Motor neuron (in vitro differentiated cells): ENCODE results near the gene KIAA0753. TPM values are rescaled to one million over a fixed set of nuclear protein-coding genes. Genes with fewer than 3 reads are reported as not detected.

Source experiments
- ATAC-seq, 8 experiments: fragments of 200-7000 bp; cut with Tn5 transposase; replicated peaks in 6 of 8; 2 replicates each; pipeline ENCODE4 v1.8.0; 2021; ENCODE audit warnings: mild to moderate bottlenecking in 8 of 8, moderate library complexity in 8 of 8
- H3K27ac ChIP-seq, 2 donors: fragments of 250-450 bp; sonication (Bioruptor Pico); 2 replicates each; pipeline ENCODE4 v1.9.0; 2021; ENCODE audit warnings: antibody characterized with exemption in 2 of 2, mild to moderate bottlenecking in 2 of 2, moderate library complexity in 1 of 2
- H3K4me1 ChIP-seq, 2 donors: fragments of 250-450 bp; sonication (Bioruptor Pico); replicated peaks in 1 of 2; 2 replicates each; pipeline ENCODE4 v1.6.1; 2021; ENCODE audit warnings: antibody characterized with exemption in 2 of 2, mild to moderate bottlenecking in 2 of 2, moderate library complexity in 1 of 2
- H3K4me3 ChIP-seq, 5 donors: fragments of 250-450 bp; sonication (Bioruptor Pico); 2 replicates each; pipeline ENCODE4 v1.9.0; 2021; ENCODE audit warnings: antibody characterized with exemption in 5 of 5, mild to moderate bottlenecking in 5 of 5, moderate library complexity in 4 of 5
- WGBS, 10 experiments: fragments of 450-650 bp; shearing (Covaris generic); methylation state at CpG; one replicate each; pipeline ENCODE4 v1.0.0; 2022; 5-methylcytosine and 5-hydroxymethylcytosine counted together
- in situ Hi-C, 9 experiments: fragments of 400-800 bp; cut with MboI; loops; one replicate each; pipeline ENCODE4 v1.15.0; 2021; ENCODE audit warnings: low sequenced_read_pairs in 9 of 9, low pct_unique_long_range_greater_than_20kb in 2 of 9; ENCODE audit not compliant: unreplicated experiment in 9 of 9
- total RNA-seq, 8 experiments: library from RNA; unstranded; fragments of 300-600 nt; gene quantifications; 2 replicates each; pipeline versions ENCODE4 v1.2.3 to v1.2.4, GENCODE V29; 2022

KIAA0753 gene
- total RNA-seq, 8 experiments from 2014 or later: 12.6 to 32.2 (median 19.3) TPM

DNA sequence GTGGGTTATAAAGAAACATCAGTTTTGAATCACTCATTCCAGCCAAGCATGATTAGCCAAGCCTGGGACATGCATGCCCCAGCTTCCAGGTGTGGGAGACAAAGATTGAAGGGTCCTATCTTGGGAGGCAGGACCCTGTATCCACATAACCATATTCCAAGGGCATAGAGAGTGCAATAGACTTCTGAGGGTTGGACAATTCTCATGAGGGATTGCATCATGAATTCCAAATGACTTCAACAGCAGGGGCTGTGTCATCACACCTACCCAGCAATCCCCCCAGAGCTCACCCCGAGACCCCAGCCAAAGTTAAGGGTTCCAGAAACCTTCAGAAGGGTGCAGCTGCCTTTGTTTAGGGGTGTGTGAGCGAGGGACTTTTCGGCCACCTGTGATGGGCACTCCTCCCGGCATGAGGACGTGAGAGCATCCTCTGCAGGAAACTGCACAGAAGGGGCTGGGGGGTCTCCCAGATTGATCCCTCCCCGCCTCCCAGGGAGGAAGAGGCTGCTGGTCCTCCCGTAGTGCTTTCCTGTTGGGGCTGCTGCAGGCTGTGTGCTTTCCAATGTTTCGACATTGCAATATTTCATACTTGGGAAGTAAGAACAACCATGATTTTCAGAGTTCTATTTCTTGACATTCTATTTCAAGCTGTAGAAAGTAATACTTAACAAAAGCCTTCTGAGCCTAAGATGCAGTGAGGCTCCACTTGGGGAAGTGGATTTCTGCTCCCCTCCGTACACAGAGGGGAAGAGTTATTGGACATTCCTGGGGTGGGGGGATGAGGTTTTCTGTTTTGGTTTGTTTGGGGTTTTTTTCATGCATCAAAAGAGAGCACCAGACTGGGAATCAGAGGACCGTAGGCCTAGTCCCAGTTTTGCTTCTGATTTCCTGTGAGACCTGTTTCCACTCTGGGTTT lies 70.9 kb downstream of the KIAA0753 start:
- ATAC-seq: peak in 5 of 8 experiments; percentile 18 to 76 (median 46)
- WGBS, 10 experiments: 78 to 100% (median 83%) methylated on average over 1 to 8 of the region's 10 CpGs; no CpG with 5 or more reads in 3 of the 10 experiments
- Histone ChIP-seq H3K4me3 (no peak overlapping the region), H3K27ac (no peak overlapping the region), H3K4me1 (peaks cover 37 to 46% of the 10 kb centered on the region in 2 donors)
- in situ Hi-C loops: no loop called here

DNA sequence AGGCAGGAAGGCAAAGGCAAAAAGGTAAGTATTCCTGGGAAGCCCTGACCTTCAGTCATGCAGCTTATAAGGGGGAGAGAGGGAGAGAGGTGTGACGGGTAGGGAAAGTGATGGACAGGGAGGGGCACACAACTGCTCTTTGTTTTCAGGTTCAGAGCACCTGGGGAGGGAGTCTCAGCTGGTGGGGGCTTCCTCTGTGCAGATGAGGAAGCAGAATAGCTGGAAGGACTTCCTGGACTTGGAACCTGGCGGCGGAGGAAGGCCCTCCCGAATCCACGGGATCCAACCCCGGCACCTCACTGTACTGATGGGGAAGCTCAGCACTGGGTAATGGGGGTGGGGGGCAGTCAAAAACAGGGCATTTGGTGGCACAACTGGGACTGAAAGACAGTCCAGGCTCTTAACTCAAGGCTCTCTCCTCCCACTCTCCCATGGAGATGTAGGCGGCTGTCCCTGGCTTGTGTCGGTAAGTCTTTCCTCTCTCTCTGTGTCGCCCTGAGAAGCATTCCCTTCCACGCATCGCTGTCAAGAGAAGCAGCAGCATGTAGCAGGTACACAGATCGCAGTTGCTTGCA lies 72.2 kb downstream of the KIAA0753 start:
- H3K4me3 ChIP-seq: no peak overlapping the region
- ATAC-seq: peak in 2 of 8 experiments; percentile 5 to 8
- WGBS, 10 experiments: 71 to 100% (median 85%) methylated on average over 1 to 10 of the region's 12 CpGs; no CpG with 5 or more reads in 5 of the 10 experiments
- in situ Hi-C loops: no loop called here
- H3K27ac ChIP-seq: no peak overlapping the region
- H3K4me1 ChIP-seq: peaks cover 37 to 46% of the 10 kb centered on the region in 2 donors

DNA sequence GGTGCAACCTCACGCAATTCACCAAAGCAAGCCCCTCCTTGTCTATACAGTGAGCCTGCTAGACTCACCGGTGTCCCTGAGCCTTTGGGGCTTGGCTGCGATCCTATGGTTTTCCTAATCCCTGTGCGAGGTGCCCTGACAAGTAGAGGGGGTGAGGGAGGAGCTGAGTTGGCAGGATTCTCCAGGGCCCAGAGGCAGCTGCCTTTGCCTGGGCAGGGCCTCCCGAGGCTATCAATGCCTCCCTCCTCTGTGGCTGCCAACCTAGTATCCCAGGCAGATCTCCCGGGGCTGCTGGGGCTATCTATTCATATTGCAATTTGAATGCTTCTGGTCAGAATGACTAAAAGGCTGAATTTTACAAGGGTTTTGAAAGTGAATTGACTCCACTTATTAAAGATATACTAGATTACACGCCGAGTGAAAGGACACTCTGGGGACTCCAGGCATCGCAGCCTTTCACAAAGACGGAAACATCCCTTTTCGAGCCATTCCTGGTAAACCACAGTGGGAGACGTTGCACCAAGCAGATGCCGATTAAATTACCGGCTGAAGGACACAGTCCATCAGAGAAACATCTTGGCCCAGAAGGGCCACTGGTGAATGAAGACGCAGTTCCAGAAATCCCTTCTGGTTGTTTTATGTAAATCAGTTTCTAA lies 72.9 kb downstream of the KIAA0753 start:
- ATAC-seq: peak in 7 of 8 experiments; percentile 52 to 85 (median 67)
- peak overlapping the region in 1 of 2 donors; percentile 33 for H3K27ac ChIP-seq
- H3K4me1 ChIP-seq: peaks cover 37 to 46% of the 10 kb centered on the region in 2 donors
- H3K4me3 ChIP-seq: no peak overlapping the region
- 30 to 93% (median 62%) methylated on average over 1 to 12 of the region's 15 CpGs; no CpG with 5 or more reads in 1 of the 10 experiments for WGBS, 10 experiments
- in situ Hi-C loops: no loop called here

DNA sequence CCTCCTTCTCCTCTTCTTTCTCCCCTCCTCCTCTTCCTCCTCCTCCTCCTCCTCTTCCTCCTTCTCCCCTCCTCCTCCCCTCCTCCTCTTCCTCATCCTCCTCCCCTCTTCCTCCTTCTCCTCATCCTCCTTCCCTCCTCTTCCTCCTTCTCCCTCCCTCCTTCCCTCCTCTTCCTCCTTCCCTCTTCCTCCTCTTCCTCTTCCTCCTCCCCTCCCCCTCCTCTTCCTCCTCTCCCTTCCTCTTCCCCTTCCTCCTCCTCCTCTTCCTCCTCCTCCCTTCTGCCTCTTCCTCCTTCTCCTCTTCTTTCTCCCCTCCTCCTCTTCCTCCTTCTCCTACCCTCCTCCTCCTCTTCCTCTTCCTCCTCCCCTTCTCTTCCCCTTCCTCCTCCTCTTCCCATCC lies 79.1 kb downstream of the KIAA0753 start:
- no peak for ATAC-seq
- H3K4me1 ChIP-seq: no peaks in the 10 kb centered on the region
- no peak overlapping the region for H3K4me3 ChIP-seq
- no peak overlapping the region for H3K27ac ChIP-seq
- in situ Hi-C loops: no loop called here

DNA sequence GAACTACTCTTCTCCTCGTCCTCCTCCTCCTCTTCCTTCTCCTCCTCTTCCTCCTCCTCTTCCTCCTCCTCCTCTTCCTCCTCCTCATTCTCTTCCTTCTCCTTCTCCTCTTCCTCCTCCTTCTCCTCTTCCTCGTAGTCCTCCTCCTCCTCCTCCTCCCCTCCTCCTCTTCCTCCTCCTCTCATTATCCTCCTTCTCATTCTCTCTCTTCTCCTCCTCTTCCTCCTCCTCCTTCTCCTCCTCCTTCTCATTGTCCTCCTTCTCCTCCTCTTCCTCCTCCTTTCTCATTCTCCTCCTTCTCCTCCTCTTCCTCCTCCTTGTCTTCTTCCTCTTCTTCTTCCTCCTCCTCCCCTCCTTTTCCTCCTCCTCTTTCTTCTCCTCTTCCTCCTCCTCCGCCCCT lies 80.0 kb downstream of the KIAA0753 start:
- peaks cover 0 to 4% of the 10 kb centered on the region in 2 donors for H3K4me1 ChIP-seq
- no peak overlapping the region for H3K27ac ChIP-seq
- in situ Hi-C loops: no loop called here
- 67% methylated on average over 1 of the region's 3 CpGs; no CpG with 5 or more reads in 9 of the 10 experiments for WGBS, 10 experiments
- ATAC-seq: no peak
- H3K4me3 ChIP-seq: no peak overlapping the region

DNA sequence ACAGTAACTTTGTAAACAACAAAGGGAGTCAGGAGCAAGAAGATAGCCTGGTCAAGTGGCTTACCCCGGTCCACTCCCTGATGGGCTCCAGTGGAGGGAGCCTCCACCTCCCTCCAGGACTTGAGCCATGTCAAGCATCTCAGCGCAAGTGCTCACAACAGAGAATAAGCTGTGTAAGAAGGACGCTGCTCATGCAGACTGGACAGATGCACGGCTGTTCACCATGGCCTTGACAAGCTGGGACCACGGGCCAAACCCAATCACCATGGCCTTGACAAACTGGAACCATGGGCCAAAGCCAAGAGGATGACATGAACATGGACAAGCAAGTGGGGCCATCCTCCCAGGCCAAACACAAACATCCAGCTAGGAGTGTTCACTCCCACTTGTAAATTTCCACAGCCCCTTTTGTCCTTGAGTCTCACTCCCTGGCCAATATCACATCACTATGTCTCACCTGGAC lies 80.7 kb downstream of the KIAA0753 start:
- WGBS, 10 experiments: 81 to 100% (median 97%) methylated on average over 1 to 4 of the region's 5 CpGs; no CpG with 5 or more reads in 5 of the 10 experiments
- no peak for ATAC-seq
- Histone ChIP-seq H3K4me3 (no peak overlapping the region), H3K27ac (no peak overlapping the region), H3K4me1 (peaks cover 6 to 11% of the 10 kb centered on the region in 2 donors)
- in situ Hi-C loops: no loop called here

DNA sequence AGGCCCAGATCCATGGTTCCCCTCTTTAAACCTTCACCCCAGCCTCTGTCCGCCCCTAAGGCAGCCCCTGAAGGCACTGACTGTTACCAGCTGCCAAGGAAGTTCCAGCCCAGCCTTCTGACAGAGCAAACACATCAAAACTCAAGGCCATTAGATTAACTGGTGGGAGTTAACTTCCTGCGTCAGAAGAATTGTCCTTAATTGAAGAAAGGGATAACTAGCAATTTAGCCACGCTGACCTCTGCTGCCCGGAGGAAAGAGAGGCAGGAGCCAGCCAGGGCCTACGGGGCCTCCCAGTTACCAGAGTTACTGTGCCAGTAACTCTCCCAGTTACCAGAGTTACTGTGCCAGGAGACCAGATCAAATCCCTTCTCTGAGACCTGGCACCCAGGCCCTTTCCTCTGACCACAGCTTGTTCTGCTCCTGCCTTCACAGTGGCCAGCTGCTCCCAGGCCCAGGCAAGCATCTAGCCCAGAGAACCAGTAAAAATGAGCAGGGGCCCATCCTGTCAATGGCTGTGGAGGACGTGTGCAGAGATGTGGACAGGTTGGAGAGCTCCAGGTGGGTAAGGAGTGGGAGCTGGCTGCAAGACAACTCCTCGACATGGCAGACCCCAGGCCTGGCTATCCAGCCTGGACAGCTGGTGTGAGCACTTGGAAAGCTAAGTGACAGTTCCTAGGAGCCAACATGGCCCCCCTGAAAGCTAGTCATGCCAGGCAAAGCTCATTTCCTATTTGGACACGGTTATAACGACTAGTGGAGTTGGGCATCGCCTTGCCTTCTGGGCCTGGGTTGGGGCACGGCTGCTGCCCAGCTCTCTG lies 81.4 kb downstream of the KIAA0753 start:
- H3K4me1 ChIP-seq: peaks cover 7 to 15% of the 10 kb centered on the region in 2 donors
- H3K4me3 ChIP-seq: no peak overlapping the region
- in situ Hi-C loops: no loop called here
- WGBS, 10 experiments: 20 to 87% (median 53%) methylated on average over 2 to 9 of the region's 11 CpGs; no CpG with 5 or more reads in 5 of the 10 experiments
- H3K27ac ChIP-seq: no peak overlapping the region
- ATAC-seq: no peak

DNA sequence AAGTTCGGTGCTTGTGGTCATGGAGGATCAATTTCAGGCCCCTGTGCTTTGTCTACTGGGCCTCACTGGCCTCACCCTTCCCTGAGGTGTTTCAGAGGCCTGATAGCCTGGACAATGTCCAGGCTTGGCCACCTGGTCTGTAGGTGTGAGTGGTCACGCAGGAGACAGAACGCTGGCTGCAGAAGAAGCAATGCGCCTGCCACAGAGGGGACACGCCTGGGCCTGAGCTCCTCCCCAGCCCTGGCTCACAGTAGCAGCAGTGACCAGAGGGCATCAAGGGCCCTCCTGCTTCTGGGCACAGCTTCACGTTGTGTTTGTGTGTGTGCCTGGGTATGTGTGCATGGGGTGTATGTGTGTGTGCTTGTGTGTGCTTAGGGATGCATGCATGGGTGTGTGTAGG lies 82.2 kb downstream of the KIAA0753 start:
- in situ Hi-C loops: no loop called here
- no peak overlapping the region for H3K27ac ChIP-seq
- peaks cover 7 to 15% of the 10 kb centered on the region in 2 donors for H3K4me1 ChIP-seq
- 82 to 100% (median 100%) methylated on average over 1 to 3 of the region's 6 CpGs; no CpG with 5 or more reads in 7 of the 10 experiments for WGBS, 10 experiments
- no peak overlapping the region for H3K4me3 ChIP-seq
- ATAC-seq: no peak

DNA sequence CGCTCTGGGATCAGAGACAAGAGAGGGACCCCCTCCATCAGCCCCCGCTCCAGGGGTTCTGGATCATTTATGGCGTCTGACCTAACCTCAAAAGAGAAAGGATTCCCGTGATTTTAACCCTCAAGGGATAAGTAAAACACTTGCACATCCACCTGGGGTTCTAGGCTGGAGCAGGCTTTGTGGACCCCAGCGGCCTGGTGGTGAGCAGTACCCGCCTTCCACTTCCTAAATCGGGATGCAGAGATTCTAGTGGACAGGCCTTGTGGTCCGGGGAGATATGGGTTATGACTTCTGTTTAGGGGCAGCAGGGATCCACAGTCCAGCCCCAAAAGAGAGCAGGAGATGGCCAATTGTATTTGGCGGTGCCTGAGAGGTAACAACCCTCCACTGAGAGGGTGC lies 83.5 kb downstream of the KIAA0753 start:
- in situ Hi-C loops: no loop called here
- WGBS, 10 experiments: 0 to 100% (median 90%) methylated on average over 1 to 4 of the region's 9 CpGs; no CpG with 5 or more reads in 5 of the 10 experiments

DNA sequence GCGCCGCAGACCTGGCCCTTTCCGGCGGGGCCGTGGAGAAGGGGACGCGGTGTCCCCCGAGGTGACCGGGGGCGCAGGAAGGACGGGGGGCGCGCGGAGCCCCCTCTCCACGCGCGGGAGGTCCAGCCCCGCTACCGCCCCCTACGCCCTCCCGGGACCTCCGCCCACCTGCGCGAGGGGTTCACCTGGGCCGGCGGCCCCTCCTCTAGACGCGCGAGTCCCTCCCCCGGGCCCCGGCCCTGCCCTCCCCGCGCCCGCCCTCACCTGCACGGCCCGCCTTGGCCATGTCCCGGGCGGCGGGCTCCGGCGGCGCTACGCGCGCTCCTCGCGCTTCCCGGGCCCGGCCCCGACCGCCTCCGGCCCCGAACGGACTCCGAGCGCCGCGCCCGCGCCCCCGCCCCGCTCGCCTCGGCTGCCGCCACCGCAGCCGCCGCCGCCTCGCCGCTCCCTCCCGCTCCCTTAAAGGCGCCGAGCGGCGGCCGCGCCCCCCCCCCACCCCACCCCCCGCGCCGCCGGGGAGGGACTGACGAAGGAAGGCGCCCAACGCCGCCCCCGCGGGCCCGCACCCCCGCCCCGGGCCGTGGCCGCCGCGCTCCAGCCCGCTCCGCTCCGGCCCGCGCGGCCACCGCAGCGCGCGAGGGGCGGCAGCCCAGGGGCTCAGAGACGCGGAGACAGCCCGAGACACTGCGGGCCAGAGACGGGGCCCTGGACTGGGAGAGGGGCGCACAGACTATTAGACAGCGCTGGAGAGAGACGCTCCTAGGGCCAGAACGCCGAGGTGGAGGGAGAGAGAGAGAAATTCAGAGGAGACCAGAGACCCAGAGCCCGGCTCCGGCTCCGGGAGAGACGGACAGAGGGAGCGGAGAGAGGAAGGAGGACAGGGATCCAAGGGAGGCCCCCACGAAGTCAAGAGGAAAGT lies 84.1 kb downstream of the KIAA0753 start, which contains the start of gene PITPNM3:
TSS of gene PITPNM3 (minus strand) at position 435 of the 919 bp plus-strand sequence. CDS start at position 286, 149 bp downstream.
- 0 to 29% (median 5%) methylated on average over 1 to 4 of the region's 122 CpGs; no CpG with 5 or more reads in 7 of the 10 experiments for WGBS, 10 experiments
- H3K27ac ChIP-seq: peak within 1 kb of the TSS in 1 of 2 donors; percentile 35
- in situ Hi-C loops: no loop called here

More for the DNA sequence above, 83.5 kb downstream of the KIAA0753 start:
- ATAC-seq: no peak
- H3K4me3 ChIP-seq: peak overlapping the region; percentile 44 to 62 (median 58)
- H3K4me1 ChIP-seq: peaks cover 7 to 15% of the 10 kb centered on the region in 2 donors
- H3K27ac ChIP-seq: no peak overlapping the region

DNA sequence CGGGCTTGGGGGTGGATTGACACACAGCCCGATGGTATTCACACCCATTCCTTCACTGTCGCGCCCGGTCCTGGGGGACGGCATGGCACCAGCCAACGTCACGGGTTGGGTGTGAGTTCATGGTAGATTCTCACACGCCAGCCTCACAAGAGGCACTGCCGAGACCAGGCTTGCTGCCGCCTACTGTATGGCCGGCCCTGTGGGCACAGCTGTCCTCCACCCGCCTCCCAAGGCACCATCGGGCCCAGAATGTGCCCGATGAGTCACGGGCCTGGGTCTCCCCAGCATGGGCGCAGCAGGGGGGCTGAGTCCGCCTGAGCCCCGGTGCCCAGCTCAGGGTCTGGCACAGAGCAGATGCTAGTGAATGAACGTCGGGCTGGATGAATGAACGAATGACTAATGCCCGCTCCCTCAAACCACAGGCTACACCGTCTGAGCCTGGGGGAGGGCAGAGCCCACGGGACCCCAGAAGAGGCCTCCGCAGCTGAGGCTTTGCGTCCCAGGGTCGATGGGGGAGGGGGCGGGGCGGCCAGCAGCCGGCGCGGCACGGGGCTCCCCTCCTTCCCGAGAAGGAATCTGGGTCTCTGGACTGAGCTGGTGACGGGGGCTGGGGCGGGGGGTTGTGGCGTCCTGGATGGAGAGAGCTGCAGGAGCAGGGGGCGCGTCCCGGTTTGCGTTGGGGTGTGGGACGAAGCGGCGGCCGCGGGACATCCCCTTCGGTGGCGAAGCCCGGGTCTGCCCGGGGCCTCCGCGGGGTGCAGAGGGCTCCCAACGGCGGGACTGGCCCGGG lies 85.0 kb downstream of the KIAA0753 start:
- H3K27ac ChIP-seq: peak overlapping the region in 1 of 2 donors; percentile 35
- ATAC-seq: peak; percentile 23 to 73 (median 68)
- H3K4me1 ChIP-seq: peaks cover 7 to 15% of the 10 kb centered on the region in 2 donors
- H3K4me3 ChIP-seq: peak overlapping the region; percentile 44 to 62 (median 58)
- in situ Hi-C loops: no loop called here
- 0 to 27% (median 8%) methylated on average over 1 to 7 of the region's 56 CpGs; no CpG with 5 or more reads in 7 of the 10 experiments for WGBS, 10 experiments

More for the DNA sequence above, 84.1 kb downstream of the KIAA0753 start, which contains the start of gene PITPNM3:
- Histone ChIP-seq H3K4me3 (peak within 1 kb of the TSS; percentile 44 to 62 (median 58)), H3K4me1 (peaks cover 7 to 15% of the 10 kb centered on the region in 2 donors)
- ATAC-seq: peak; percentile 47 to 67 (median 58)
